Ishikawa (cell line): Measurements from ENCODE around the gene SPON2.

ENCODE experiments used
- CEBPB ChIP-seq: IDR thresholded peaks from 2 replicates; pipeline ENCODE4 v1.6.1; 2012
- CREB1 ChIP-seq: IDR thresholded peaks from 2 replicates; pipeline ENCODE4 v1.6.1; 2012; ENCODE audit warnings: low read depth
- EGR1 ChIP-seq: IDR thresholded peaks from 2 replicates; pipeline ENCODE4 v1.6.1; 2012
- EP300 ChIP-seq: IDR thresholded peaks from 2 replicates; pipeline ENCODE4 v1.6.1; 2012; ENCODE audit warnings: borderline replicate concordance
- FOXM1 ChIP-seq: IDR thresholded peaks from 2 replicates; pipeline ENCODE4 v1.6.1; 2012; ENCODE audit warnings: low read depth, borderline replicate concordance
- NFIC ChIP-seq: IDR thresholded peaks from 2 replicates; pipeline ENCODE4 v1.6.1; 2012
- RAD21 ChIP-seq: IDR thresholded peaks from 2 replicates; pipeline ENCODE4 v1.6.1; 2012; ENCODE audit warnings: low read depth
- TAF1 ChIP-seq: IDR thresholded peaks from 2 replicates; pipeline ENCODE4 v1.6.1; 2012; ENCODE audit warnings: low read depth, mild to moderate bottlenecking
- TCF12 ChIP-seq: IDR thresholded peaks from 2 replicates; pipeline ENCODE4 v1.6.1; 2012; ENCODE audit warnings: low read depth
- TEAD4 ChIP-seq: IDR thresholded peaks from 2 replicates; pipeline ENCODE4 v1.6.1; 2012
- YY1 ChIP-seq: IDR thresholded peaks from 2 replicates; pipeline ENCODE4 v1.6.1; 2012; ENCODE audit warnings: low read depth
- ZBTB7A ChIP-seq: IDR thresholded peaks from 2 replicates; pipeline ENCODE4 v1.6.1; 2012; ENCODE audit warnings: low read depth
- TF ChIP-seq, protein P1 (sequence below): IDR thresholded peaks from 2 replicates; pipeline ENCODE4 v1.6.1; 2012
- TF ChIP-seq, protein P2 (sequence below): IDR thresholded peaks from 2 replicates; pipeline ENCODE4 v1.6.1; 2012; ENCODE audit warnings: low read depth, mild to moderate bottlenecking
- TF ChIP-seq, protein P3 (sequence below): IDR thresholded peaks from 2 replicates; pipeline ENCODE4 v1.6.1; 2012

Gene SPON2

DNA sequence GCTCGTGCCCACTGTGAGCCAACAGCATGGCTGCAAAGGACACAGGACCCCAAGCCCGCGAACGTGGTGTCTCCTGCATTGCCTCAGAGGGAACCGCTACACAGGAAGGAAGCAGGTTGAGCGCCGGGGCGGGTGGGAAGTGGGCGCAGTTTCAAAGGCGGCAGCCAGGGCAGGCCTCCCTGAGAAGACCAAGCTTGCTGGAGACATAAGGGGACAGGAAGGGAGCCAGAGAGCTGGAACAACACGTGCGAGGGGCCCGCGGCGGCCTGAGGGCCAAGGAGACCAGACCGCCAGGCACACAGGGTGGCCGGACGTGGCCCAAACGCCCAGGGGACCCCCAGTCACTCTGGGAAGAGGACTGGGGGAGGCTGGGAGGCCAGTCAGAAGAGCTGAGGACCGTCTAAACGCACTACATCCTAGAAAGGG lies 44.5 kb upstream of the SPON2 start:
- TF ChIP-seq EP300 = no peak
- no peak for TF ChIP-seq YY1
- no peak for TF ChIP-seq ZBTB7A
- TF ChIP-seq, protein P1, sequence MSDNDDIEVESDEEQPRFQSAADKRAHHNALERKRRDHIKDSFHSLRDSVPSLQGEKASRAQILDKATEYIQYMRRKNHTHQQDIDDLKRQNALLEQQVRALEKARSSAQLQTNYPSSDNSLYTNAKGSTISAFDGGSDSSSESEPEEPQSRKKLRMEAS = no peak
- TF ChIP-seq, protein P2, sequence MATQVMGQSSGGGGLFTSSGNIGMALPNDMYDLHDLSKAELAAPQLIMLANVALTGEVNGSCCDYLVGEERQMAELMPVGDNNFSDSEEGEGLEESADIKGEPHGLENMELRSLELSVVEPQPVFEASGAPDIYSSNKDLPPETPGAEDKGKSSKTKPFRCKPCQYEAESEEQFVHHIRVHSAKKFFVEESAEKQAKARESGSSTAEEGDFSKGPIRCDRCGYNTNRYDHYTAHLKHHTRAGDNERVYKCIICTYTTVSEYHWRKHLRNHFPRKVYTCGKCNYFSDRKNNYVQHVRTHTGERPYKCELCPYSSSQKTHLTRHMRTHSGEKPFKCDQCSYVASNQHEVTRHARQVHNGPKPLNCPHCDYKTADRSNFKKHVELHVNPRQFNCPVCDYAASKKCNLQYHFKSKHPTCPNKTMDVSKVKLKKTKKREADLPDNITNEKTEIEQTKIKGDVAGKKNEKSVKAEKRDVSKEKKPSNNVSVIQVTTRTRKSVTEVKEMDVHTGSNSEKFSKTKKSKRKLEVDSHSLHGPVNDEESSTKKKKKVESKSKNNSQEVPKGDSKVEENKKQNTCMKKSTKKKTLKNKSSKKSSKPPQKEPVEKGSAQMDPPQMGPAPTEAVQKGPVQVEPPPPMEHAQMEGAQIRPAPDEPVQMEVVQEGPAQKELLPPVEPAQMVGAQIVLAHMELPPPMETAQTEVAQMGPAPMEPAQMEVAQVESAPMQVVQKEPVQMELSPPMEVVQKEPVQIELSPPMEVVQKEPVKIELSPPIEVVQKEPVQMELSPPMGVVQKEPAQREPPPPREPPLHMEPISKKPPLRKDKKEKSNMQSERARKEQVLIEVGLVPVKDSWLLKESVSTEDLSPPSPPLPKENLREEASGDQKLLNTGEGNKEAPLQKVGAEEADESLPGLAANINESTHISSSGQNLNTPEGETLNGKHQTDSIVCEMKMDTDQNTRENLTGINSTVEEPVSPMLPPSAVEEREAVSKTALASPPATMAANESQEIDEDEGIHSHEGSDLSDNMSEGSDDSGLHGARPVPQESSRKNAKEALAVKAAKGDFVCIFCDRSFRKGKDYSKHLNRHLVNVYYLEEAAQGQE = no peak
- TF ChIP-seq TCF12 = no peak
- no peak for TF ChIP-seq RAD21
- TF ChIP-seq EGR1 = no peak
- TF ChIP-seq TAF1 = no peak

DNA sequence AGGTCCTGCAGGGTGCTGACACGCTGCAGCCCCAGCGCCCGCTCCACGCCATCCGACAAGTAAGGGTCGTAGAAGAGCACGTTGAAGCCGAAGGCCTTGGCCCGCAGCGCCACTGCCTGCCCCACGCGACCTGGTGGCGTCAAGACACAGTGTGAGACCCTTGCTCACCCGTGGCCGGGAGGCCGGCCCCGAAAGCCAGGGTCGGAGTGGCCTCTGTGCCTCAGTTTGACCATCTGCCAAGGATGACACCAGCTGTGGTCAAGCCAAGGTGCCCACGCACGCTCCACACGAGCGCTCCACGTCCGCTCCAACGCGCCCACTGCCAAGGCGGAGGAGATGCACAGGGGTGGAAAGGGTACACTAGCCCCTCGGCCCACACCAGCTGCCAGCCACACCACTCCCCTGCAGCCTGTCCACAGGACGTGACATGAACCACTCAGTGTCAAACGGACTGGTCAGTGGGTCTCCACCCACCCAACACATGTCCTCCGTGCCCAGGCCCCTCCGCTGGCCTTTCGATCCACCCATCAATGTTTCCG lies 43.8 kb upstream of the SPON2 start:
- no peak for TF ChIP-seq FOXM1
- TF ChIP-seq, protein P2 = no peak
- TF ChIP-seq, protein P1 = no peak
- no peak for TF ChIP-seq ZBTB7A
- TF ChIP-seq EP300 = no peak
- TF ChIP-seq, protein P3, sequence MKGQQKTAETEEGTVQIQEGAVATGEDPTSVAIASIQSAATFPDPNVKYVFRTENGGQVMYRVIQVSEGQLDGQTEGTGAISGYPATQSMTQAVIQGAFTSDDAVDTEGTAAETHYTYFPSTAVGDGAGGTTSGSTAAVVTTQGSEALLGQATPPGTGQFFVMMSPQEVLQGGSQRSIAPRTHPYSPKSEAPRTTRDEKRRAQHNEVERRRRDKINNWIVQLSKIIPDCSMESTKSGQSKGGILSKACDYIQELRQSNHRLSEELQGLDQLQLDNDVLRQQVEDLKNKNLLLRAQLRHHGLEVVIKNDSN = no peak
- TF ChIP-seq CREB1 = no peak
- TF ChIP-seq EGR1 = no peak
- no peak for TF ChIP-seq RAD21
- no peak for TF ChIP-seq NFIC
- TF ChIP-seq TCF12 = no peak
- TF ChIP-seq TAF1 = no peak
- TF ChIP-seq TEAD4 = no peak
- TF ChIP-seq CEBPB = no peak
- TF ChIP-seq YY1 = no peak

DNA sequence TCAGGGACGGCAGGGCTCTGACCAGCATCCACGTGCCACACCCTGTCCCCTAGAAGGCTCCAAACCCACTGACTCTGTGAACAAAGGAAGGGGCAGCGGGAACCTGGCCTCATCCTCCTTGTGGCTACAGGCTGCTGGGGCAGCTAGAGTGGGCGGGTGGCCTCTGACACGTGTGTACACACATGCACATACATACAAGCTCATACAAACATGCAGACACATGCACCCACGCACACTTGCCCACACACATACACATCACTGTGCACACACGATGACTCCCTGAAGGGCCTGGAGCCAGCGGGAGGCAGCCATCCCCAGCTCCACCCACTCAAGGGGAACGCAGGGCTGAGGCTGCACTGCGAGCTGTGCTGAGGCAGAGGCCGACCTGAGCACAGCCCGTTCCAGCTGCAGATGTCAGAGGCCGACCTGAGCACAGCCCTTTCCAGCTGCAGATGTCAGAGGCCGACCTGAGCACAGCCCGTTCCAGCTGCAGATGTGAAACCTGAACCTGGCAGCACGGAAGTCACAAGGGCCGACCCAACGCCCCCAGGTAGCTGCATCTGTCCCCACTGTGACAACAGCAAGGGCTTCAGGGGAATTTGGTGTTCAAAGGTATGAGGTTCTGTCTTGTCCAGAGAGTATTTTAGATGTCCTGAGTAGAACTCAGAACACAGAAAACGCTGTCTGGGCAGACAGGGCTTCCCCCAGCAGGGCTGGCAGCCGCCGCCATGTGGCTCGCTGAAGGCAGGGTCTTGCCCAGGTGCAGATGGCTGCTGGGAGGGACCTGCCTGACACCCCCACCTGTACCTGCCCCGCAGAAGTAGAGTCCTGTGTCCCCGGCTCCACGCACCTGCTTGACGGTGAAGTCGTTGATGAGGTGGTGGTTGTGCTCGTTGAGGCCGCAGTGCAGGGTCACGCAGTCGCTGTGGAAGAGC lies 43.0 kb upstream of the SPON2 start:
- TF ChIP-seq FOXM1 = no peak
- TF ChIP-seq TCF12 = no peak
- TF ChIP-seq, protein P2 = no peak
- TF ChIP-seq TEAD4 = no peak
- no peak for TF ChIP-seq CREB1
- TF ChIP-seq, protein P1 = no peak
- no peak for TF ChIP-seq EP300
- TF ChIP-seq TAF1 = no peak
- TF ChIP-seq NFIC = no peak
- TF ChIP-seq, protein P3 = no peak
- TF ChIP-seq CEBPB = no peak
- no peak for TF ChIP-seq ZBTB7A
- no peak for TF ChIP-seq EGR1
- no peak for TF ChIP-seq YY1
- TF ChIP-seq RAD21 = no peak
